HTERT RPE-1 (cell line): Measurements from ENCODE around the gene TMEM63C.

Source experiments
- in situ Hi-C: fragments of 300-500 bp; cut with MboI; formaldehyde crosslinking; loops from 4 replicates; pipeline ENCODE4 v1.14.3; 2020; ENCODE audit warnings: low sequenced_read_pairs

Gene TMEM63C

GRCh38 chr14:77181603-77182437 is at the start of gene TMEM63C:
Gene TMEM63C (plus strand): TSS chr14:77181798. CDS start chr14:77218814, 37,016 bp downstream.
- in situ Hi-C loops = no loop called here

DNA sequence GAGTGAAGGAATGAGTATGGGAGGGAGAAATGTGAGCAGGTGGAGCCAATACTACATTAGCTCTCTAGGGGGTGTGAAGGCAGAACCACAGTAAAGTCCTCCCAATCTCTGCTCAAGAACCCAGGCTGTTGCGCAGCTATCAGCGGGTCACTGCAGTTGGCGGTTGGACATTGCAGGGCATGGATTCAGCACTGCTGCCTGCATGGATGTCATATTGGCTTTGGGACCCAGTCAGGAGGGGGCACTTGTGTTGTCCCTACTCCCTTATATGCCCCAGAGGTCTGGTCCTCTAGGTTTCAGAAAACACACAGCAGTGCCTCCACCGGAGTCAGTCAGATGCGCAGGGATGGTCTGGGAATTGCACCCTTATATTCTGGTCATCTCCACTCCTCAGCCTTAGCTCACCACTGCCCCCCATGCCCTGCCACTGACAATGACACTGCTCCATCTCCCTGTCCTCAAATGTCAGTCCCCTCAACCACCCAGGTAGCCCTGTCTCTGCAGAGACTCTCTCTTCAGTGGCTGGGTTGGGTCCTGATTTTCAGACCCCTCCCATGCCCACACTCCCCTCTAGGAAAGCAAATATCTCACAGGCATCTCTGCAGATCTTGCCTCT is 49.6 kb upstream of the TMEM63C start:
- in situ Hi-C loops = no loop called here

GRCh38 chr14:77133720-77134338 is 47.8 kb upstream of the TMEM63C start:
- in situ Hi-C loops = no loop called here

- in situ Hi-C loops = no loop called here
Measured at GRCh38 chr14:77139022-77139421, 42.6 kb upstream of the TMEM63C start.

GRCh38 chr14:77139540-77140358 is 41.8 kb upstream of the TMEM63C start:
- in situ Hi-C loops = no loop called here

DNA sequence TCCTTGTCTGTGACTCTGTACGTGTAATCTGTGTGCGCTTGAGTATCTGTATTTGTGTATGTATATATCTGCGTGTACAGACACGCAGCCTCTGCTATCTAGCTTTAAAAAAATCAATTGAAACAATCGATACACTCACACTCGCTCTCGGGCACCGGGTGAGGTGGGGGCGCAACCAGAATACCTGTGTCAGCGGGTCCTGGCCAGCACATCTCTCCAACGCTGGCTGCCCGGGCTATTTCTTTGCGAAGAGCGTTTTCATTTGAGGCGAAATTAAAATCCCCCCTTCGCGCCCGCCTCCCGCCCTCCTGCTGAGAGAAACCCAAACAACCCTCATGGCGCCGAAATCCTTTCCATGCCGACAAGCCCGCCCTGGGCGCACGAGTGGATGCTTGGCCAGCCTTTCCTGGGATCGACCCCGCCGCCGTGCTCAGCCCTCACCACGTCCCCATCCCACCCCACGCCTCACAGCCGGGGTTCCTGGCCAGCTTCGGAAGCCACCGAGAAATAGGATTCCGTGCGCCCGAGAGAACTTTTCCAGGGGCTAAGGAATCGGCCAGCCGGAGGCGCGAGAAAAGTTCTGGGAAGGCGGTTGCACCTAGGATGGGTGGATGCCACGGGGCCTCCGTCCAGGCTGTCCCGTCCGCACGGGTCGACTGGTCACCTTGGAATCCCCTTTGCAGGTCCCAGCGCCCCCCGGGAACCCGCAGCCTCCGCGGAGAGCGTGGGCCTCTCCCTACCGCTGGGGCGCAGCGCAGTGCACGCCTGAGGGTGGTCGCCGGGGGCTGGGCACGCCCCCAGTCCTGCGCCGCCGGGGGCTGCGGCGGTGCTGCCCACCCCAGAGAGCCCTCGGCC is 41.0 kb upstream of the TMEM63C start:
- in situ Hi-C loops = no loop called here

GRCh38 chr14:77141214-77142004 is 40.2 kb upstream of the TMEM63C start, which contains the start of gene ZDHHC22:
Gene ZDHHC22 (minus strand): TSS chr14:77141791. CDS start chr14:77139738, 2,053 bp downstream.
- in situ Hi-C loops = no loop called here

GRCh38 chr14:77142005-77142800 is 39.4 kb upstream of the TMEM63C start:
- in situ Hi-C loops = no loop called here

- in situ Hi-C loops = no loop called here
Measured at GRCh38 chr14:77143071-77143470, 38.5 kb upstream of the TMEM63C start.

DNA sequence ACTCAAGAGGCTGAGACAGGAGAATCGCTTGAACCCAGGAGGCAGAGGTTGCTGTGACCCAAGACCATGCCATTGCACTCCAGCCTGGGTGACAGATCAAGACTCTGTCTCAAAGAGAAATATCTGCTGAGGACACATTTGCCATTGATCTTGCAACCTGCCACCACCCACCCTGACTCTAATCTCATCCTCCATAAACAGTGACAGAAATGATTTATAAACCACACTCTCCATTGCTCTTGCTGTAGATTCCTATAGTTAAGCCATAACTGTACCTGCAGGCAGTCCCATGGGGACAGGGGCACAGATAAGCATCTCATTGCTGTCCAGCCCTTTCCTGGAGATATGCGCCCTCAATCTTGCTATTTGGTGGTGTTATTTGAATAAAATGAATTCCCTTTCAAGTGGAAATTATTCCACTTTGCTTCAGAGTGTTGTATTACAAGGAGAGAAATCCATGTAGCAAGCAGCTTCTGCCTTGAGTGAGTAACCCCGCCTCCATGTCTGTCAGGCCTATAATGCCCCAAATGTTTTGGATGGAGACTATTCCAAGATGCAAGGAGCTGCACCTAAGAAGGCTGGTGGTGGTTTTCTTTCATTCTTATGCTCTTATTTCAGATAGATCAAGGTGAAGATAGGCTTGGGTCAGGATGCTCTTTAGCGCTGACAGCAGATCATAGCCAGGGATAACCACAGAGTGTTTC is 37.0 kb upstream of the TMEM63C start:
- in situ Hi-C loops = no loop called here

DNA sequence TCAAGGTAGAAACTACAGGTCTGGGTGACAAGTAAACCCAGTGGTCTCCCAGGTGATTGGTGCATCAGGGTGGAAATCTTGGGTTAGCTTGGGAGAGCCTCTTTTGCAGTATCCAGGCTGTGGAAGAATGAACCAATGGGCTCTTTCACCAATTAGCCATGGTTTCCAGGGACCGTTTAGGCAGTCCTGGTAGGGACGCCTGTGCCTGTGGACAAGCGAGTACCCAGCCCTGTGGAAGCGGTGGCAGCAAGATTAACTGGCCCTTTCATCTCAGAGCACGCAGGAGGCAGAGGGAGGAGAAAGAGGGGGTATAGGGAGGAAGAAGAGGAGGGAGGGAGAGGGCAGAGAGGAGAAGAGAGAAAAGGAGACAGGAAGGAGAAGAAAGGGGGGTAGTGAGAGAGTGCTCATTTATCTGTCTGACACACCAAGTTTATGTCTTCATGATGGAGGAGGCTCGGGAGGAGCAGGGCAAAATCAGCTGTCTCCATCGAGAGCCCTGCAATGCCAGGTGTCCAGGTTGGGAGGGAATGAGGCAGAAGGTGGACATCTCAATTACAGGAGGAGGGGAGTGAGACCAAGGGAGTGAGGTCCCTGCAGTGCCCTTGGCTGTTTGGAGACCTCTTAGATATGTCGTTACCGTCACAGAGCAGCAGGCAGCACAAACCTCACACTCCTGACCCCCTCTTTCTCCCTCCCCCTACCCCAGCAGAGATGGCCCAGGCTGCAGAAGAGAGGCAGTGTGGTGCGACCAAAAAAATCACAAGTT is 35.4 kb upstream of the TMEM63C start:
- in situ Hi-C loops = no loop called here

DNA sequence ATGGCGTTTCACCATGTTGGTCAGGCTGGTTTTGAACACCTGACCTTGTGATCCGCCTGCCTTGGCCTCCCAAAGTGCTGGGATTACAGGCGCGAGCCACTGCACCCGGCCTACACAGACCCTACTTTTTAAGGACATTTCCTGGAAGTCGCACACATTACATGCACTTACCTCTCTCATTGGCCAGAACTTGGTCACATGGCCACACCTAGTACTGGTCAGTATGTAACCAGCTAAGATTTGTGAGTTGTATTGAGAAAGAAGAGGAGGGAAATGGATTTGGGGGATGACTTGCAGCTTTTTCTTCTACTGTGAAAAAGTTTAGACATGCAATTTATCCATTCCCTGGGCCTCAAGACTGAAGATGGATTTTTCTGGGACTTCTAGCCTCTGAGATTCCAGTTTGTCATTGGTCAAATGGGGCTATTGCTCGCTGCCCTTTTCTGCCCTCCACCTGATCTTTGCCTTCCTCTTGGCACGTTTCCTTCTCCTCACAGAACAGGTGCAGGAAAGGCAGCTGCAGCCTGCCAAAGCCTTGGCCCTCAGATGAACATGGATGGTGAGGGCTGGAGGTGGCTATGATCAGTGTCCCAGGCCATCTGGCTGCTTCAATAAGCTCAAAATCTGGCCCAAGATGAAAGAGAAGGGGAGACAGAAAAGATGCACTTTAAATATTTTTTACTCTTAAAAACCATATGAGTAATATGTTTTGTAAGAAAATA is 32.9 kb upstream of the TMEM63C start:
- in situ Hi-C loops = no loop called here

GRCh38 chr14:77151245-77151644 is 30.4 kb upstream of the TMEM63C start:
- in situ Hi-C loops = no loop called here

DNA sequence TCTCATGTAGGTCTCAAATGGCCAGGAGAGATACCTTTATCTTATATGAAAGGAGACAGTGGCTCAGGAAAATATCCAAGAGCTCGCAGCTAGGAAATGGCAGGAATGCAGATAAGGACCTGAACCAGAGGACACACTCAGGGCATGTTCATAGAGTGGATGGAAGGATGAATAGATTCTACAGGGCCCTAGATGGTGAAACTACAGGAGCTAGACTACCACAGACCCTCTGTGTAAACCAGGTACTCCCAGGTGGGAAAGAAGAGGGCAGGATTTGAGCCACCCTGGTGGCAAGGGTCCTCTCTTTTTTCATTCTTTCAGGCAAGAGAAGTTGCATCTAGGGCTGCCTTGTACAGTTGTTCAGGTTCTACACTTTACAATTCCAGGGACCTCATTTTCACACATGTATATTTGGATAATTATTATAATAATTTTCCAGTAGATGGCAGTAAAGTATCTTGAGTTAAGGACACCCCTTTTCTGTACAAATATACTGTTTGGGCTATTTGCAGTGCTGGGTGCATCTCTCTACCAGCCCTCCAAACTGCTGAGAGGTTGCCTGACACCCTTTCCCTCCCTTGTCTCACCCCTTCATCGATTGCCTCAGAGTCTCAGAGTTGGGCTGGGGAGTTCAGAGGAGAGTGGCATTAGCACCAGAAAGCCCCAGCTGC is 29.5 kb upstream of the TMEM63C start:
- in situ Hi-C loops = no loop called here

GRCh38 chr14:77153802-77154201 is 27.8 kb upstream of the TMEM63C start:
- in situ Hi-C loops = no loop called here

DNA sequence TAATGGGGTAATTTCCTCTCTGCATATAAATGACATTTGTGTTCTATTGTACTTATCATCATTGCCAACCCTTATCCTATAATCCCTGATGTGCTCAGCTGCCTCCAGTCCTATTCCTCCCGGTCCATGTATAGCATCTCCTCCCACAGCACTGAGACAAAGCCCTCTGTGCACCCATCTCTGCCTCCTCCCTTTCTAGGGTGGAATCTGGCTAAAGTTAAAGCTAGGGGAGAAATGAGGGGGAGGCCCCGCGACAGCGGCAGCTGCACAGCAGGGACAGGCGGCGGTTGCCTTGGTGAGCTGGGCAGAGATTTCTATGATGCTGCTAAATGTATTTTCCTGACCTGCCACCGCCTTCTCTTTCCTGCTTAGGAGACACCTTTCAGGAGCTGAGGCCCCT is 27.2 kb upstream of the TMEM63C start:
- in situ Hi-C loops = no loop called here
